ENCODE data around the gene SLC35F1. TPM values are rescaled to one million over a fixed set of nuclear protein-coding genes. Genes with fewer than 3 reads are reported as not detected.
"Not testable (repeated sequence)": the region's sequence is repeated elsewhere in the genome, so short reads cannot be mapped to it uniquely, and the experiment has no call there.

SLC35F1 gene
- total RNA-seq, 1 donor from 2014 or later: not detected

DNA sequence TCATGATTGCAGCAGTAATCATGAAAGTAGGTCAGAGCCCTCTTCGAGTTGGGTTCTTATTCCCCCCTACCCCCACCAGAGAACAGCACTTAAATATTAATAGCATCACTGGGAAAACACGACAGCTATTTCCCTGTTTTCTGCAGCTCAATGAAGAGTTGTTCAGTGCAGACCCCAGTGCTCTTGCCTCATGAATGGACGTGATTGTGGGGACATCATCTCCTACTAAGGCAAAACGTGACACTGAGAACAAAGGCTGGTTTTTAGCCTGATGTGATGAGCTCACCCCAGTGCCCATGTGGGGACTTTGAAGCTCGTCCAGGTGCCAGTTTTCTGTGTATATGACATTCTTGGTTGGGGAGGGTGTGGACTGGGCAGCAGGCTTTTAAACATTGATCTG, 105.9 kb downstream of the SLC35F1 start:
- no peaks in the 10 kb centered on the region for H3K4me1 ChIP-seq
- H3K9me3 ChIP-seq: no peaks in the 10 kb centered on the region
- no peaks in the 10 kb centered on the region for H3K36me3 ChIP-seq
- no peaks in the 10 kb centered on the region for H3K27me3 ChIP-seq
- DNase-seq (ENCODE audit: low spot score in 2 of 2): no peak
- TF ChIP-seq, protein P1, sequence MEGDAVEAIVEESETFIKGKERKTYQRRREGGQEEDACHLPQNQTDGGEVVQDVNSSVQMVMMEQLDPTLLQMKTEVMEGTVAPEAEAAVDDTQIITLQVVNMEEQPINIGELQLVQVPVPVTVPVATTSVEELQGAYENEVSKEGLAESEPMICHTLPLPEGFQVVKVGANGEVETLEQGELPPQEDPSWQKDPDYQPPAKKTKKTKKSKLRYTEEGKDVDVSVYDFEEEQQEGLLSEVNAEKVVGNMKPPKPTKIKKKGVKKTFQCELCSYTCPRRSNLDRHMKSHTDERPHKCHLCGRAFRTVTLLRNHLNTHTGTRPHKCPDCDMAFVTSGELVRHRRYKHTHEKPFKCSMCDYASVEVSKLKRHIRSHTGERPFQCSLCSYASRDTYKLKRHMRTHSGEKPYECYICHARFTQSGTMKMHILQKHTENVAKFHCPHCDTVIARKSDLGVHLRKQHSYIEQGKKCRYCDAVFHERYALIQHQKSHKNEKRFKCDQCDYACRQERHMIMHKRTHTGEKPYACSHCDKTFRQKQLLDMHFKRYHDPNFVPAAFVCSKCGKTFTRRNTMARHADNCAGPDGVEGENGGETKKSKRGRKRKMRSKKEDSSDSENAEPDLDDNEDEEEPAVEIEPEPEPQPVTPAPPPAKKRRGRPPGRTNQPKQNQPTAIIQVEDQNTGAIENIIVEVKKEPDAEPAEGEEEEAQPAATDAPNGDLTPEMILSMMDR (IDR thresholded peaks at IDR 0.05): no peak
- no peak overlapping the region for H3K4me3 ChIP-seq
- intact Hi-C loops (cut with DNase I): no loop called here
- no peak overlapping the region for H3K27ac ChIP-seq

DNA sequence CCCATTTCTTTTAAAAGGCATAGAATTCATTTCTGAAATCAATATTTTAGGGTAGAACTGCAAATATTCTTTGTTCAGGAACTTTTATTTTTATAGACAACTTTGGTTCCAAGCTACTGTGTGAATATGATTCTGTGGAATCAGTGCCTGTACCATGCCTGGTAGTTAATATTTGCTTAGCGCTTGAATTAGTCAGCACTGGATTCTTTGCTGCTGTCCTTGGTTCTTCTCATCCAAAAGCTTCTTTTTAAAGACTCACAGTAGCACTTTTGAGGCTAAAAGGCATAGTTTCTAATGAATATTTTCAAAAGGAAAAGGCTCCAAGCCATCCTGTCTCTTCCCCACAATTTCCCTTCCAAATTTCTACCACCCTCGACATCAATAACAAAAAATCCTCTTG, 109.5 kb downstream of the SLC35F1 start:
- no peaks in the 10 kb centered on the region for H3K9me3 ChIP-seq
- TF ChIP-seq, protein P1 (IDR thresholded peaks at IDR 0.05): no peak
- no peak for DNase-seq (ENCODE audit: low spot score in 2 of 2)
- H3K27ac ChIP-seq: no peak overlapping the region
- no peaks in the 10 kb centered on the region for H3K4me1 ChIP-seq
- intact Hi-C loops (cut with DNase I): no loop called here
- H3K27me3 ChIP-seq: no peaks in the 10 kb centered on the region
- H3K36me3 ChIP-seq: no peaks in the 10 kb centered on the region
- no peak overlapping the region for H3K4me3 ChIP-seq

DNA sequence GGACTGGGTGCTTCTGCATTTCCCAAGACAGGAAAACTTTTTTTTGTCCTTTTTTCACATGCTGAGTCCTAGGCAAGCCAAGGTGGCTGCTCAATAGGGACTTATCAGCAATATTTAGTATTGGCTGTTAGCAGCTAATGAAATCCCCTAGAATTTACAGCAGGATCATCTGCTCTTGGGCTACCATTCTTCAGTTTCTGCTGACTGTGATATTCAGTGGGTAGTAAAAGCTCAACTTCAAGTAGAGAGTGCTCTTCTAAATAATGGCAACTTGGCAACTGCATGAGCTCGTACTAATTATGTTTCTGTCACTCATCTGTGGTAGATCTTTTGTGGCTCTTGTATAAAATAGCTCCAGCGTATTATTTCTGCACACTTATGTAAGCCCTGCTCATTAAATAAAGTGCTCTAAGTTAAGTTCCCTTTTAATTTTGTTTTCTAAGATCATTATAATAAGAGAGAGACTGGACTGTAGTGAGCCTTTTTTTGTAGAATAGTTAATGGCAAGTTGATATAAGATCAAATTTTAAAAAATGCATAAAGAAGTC, 110.3 kb downstream of the SLC35F1 start:
- H3K4me1 ChIP-seq: no peaks in the 10 kb centered on the region
- no peak for DNase-seq (ENCODE audit: low spot score in 2 of 2)
- intact Hi-C loops (cut with DNase I): no loop called here
- H3K36me3 ChIP-seq: no peaks in the 10 kb centered on the region
- no peaks in the 10 kb centered on the region for H3K9me3 ChIP-seq
- no peaks in the 10 kb centered on the region for H3K27me3 ChIP-seq
- H3K27ac ChIP-seq: no peak overlapping the region
- TF ChIP-seq, protein P1 (IDR thresholded peaks at IDR 0.05): no peak
- no peak overlapping the region for H3K4me3 ChIP-seq

DNA sequence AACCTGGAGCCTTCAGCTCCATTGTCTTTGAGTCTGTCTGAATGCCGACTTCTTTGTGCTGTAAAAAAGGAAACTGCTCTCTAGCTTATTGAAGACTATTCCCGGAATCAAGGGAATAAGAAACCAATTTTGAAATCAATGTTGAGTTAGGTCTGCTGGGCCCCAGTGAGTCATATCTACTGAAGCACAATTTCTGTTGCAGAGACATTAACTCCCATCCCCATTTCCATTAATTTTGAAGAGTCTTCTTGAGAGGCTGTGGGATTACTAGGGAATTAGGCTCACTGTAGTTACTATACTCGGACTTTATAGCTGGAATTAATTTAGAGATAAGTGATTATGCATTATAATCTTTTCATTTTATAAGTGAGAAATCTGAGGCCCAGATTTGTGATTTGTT, 116.7 kb downstream of the SLC35F1 start:
- DNase-seq (ENCODE audit: low spot score in 2 of 2): no peak
- Histone ChIP-seq H3K27ac (no peak overlapping the region), H3K36me3 (no peaks in the 10 kb centered on the region), H3K4me1 (no peaks in the 10 kb centered on the region), H3K9me3 (no peaks in the 10 kb centered on the region), H3K4me3 (no peak overlapping the region), H3K27me3 (no peaks in the 10 kb centered on the region)
- intact Hi-C loops (cut with DNase I): no loop called here
- TF ChIP-seq, protein P1 (IDR thresholded peaks at IDR 0.05): no peak

DNA sequence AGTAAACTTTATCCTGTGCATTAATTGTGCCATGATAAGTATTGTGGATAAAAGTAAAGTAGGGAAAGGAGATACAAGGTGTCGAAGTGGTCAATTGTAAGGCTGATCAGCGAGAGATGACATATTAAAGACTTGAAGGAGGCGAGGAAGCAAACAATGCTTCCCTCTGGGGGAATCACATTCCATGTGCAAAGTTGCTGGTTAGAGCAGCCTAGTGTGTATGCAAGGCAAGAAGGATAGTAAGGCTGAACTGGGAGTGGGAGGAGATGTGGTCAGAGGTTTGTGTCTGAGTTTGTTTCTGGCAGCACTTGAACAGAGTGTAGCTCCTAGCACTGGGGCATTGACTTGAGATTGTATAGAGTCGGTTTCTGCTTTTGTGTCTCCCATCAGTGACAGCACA, 122.9 kb downstream of the SLC35F1 start:
- DNase-seq (ENCODE audit: low spot score in 2 of 2): no peak
- H3K4me1 ChIP-seq: no peaks in the 10 kb centered on the region
- H3K9me3 ChIP-seq: peaks cover 0 to 3% of the 10 kb centered on the region in 2 donors
- no peaks in the 10 kb centered on the region for H3K36me3 ChIP-seq
- intact Hi-C loops (cut with DNase I): no loop called here
- no peak overlapping the region for H3K4me3 ChIP-seq
- no peaks in the 10 kb centered on the region for H3K27me3 ChIP-seq
- H3K27ac ChIP-seq: no peak overlapping the region
- TF ChIP-seq, protein P1 (IDR thresholded peaks at IDR 0.05): no peak

DNA sequence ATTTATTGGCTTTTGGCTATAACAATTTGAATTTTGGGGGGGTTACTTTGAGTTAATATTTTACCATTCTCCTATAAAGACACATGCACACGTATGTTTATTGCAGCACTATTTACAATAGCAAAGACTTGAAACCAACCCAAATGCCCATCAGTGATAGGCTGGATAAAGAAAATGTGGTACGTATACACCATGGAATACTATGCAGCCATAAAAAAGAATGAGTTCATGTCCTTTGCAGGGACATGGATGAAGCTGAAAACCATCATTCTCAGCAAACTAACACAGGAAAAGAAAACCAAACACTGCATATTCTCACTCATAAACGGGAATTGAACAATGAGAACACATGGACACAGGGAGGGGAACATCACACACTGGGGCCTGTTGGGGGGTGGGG, 130.4 kb downstream of the SLC35F1 start:
- peaks cover 0 to 14% of the 10 kb centered on the region in 2 donors for H3K9me3 ChIP-seq
- H3K4me1 ChIP-seq; DNase-seq (ENCODE audit: low spot score in 2 of 2); H3K36me3 ChIP-seq; H3K27me3 ChIP-seq; H3K27ac ChIP-seq; intact Hi-C loops (cut with DNase I); H3K4me3 ChIP-seq: not testable (repeated sequence)
